Neural cell (in vitro differentiated cells): Measurements from ENCODE around the gene PDE8A. TPM values are rescaled to one million over a fixed set of nuclear protein-coding genes. Genes with fewer than 3 reads are reported as not detected.

Experiments used
- H2AFZ ChIP-seq: fragments of 200-600, 300-800 bp; sonication (generic), shearing (Covaris generic); 2 replicates; pipeline ENCODE4 v1.6.0; 2014; ENCODE audit warnings: low read depth, mild to moderate bottlenecking, antibody characterized with exemption, low read length, moderate library complexity
- H3F3A ChIP-seq: fragments of 200-600 bp; shearing (Covaris generic); 2 replicates; pipeline ENCODE4 v1.6.1; 2016; ENCODE audit warnings: mild to moderate bottlenecking, moderate library complexity, mixed read lengths, antibody characterized with exemption, low read length; ENCODE audit not compliant: insufficient read depth, poor library complexity, severe bottlenecking
- H3K27ac ChIP-seq: fragments of 200-600, 300-800 bp; sonication (generic), shearing (Covaris generic); 2 replicates; pipeline ENCODE4 v1.5.1; 2014; ENCODE audit warnings: mild to moderate bottlenecking, low read length, moderate library complexity
- H3K27me3 ChIP-seq: fragments of 300-800, 200-600 bp; sonication (generic), shearing (Covaris generic); 2 replicates; pipeline ENCODE4 v1.6.0; 2014; ENCODE audit warnings: mild to moderate bottlenecking, low read depth, low read length, moderate library complexity; ENCODE audit not compliant: insufficient read depth
- H3K36me3 ChIP-seq: fragments of 300-800, 200-600 bp; sonication (generic), shearing (Covaris generic); 2 replicates; pipeline ENCODE4 v1.5.1; 2014; ENCODE audit warnings: mild to moderate bottlenecking, antibody characterized with exemption, low read length, moderate library complexity; ENCODE audit not compliant: insufficient read depth
- H3K4me2 ChIP-seq: fragments of 300-800, 200-600 bp; sonication (generic), shearing (Covaris generic); 2 replicates; pipeline ENCODE4 v1.6.0; 2014; ENCODE audit warnings: mild to moderate bottlenecking, low read length
- H3K4me3 ChIP-seq: fragments of 300-800, 200-600 bp; sonication (generic), shearing (Covaris generic); 2 replicates; pipeline ENCODE4 v1.5.1; 2014; ENCODE audit warnings: mild to moderate bottlenecking, low read length, moderate library complexity
- H3K79me2 ChIP-seq: fragments of 200-600 bp; shearing (Covaris generic); replicated peaks from 2 replicates; pipeline ENCODE4 v1.6.0; 2014; ENCODE audit warnings: mild to moderate bottlenecking, low read length, moderate library complexity; ENCODE audit not compliant: insufficient read depth
- H3K9ac ChIP-seq: fragments of 300-800, 200-600 bp; sonication (generic), shearing (Covaris generic); 2 replicates; pipeline ENCODE4 v1.6.1; 2016; ENCODE audit warnings: mild to moderate bottlenecking, low read length, mixed read lengths
- H3K9me2 ChIP-seq: fragments of 200-600 bp; shearing (Covaris generic); 2 replicates; pipeline ENCODE4 v1.6.1; 2016; ENCODE audit warnings: mild to moderate bottlenecking, low read length, mixed read lengths; ENCODE audit not compliant: insufficient read depth
- H3K9me3 ChIP-seq: fragments of 200-600, 300-800 bp; sonication (generic), shearing (Covaris generic); 2 replicates; pipeline ENCODE4 v1.6.1; 2016; ENCODE audit warnings: mild to moderate bottlenecking, mixed run types, low read length, moderate library complexity, mixed read lengths
- H4K20me1 ChIP-seq: fragments of 200-600 bp; shearing (Covaris generic); 2 replicates; pipeline ENCODE4 v1.6.1; 2016; ENCODE audit warnings: mild to moderate bottlenecking, mixed run types; ENCODE audit not compliant: insufficient read depth
- EP300 ChIP-seq: fragments of 450-650 bp; conservative IDR thresholded peaks from 2 replicates; pipeline ENCODE4 v1.6.1; 2014; ENCODE audit warnings: antibody characterized with exemption, mild to moderate bottlenecking, moderate library complexity; ENCODE audit not compliant: poor library complexity, severe bottlenecking
- EZH2 ChIP-seq: fragments of 200-600, 300-800 bp; shearing (Covaris generic), sonication (generic); IDR thresholded peaks from 2 replicates; pipeline ENCODE4 v1.6.1; 2014; ENCODE audit warnings: antibody characterized with exemption, low read length, borderline replicate concordance, mild to moderate bottlenecking; ENCODE audit not compliant: insufficient read depth, poor library complexity, severe bottlenecking
- MXI1 ChIP-seq: fragments of 450-650 bp; conservative IDR thresholded peaks from 2 replicates; pipeline ENCODE4 v1.6.1; 2014; ENCODE audit warnings: antibody characterized with exemption, mild to moderate bottlenecking; ENCODE audit not compliant: poor library complexity, severe bottlenecking
- POLR2AphosphoS5 ChIP-seq: IDR thresholded peaks from 2 replicates; pipeline ENCODE4 v1.6.1; 2012
- RAD21 ChIP-seq: fragments of 450-650 bp; conservative IDR thresholded peaks from 2 replicates; pipeline ENCODE4 v1.6.1; 2014; ENCODE audit warnings: antibody characterized with exemption, mild to moderate bottlenecking, moderate library complexity
- REST ChIP-seq: IDR thresholded peaks from 2 replicates; pipeline ENCODE4 v1.6.1; 2012; ENCODE audit warnings: borderline replicate concordance
- SMC3 ChIP-seq: fragments of 450-650 bp; conservative IDR thresholded peaks from 2 replicates; pipeline ENCODE4 v1.6.1; 2014; ENCODE audit warnings: antibody characterized with exemption, mild to moderate bottlenecking, moderate library complexity; ENCODE audit not compliant: poor library complexity
- TAF1 ChIP-seq: IDR thresholded peaks from 2 replicates; pipeline ENCODE4 v1.6.1; 2012; ENCODE audit warnings: low read depth
- polyA plus RNA-seq: library from polyadenylated mRNA; depleted of rRNA; stranded (reverse); fragments of >200 nt; gene quantifications from 2 replicates; pipeline ENCODE4 v1.2.3, GENCODE V29; 2014
- TF ChIP-seq, protein P1 (sequence below): fragments of 450-650 bp; IDR thresholded peaks from 2 replicates; pipeline ENCODE4 v1.5.1; 2014; ENCODE audit warnings: antibody characterized with exemption, mild to moderate bottlenecking, moderate library complexity; ENCODE audit not compliant: poor library complexity, severe bottlenecking

The PDE8A gene
- polyA plus RNA-seq, 1 donor from 2014 or later, result 13.2 TPM

DNA sequence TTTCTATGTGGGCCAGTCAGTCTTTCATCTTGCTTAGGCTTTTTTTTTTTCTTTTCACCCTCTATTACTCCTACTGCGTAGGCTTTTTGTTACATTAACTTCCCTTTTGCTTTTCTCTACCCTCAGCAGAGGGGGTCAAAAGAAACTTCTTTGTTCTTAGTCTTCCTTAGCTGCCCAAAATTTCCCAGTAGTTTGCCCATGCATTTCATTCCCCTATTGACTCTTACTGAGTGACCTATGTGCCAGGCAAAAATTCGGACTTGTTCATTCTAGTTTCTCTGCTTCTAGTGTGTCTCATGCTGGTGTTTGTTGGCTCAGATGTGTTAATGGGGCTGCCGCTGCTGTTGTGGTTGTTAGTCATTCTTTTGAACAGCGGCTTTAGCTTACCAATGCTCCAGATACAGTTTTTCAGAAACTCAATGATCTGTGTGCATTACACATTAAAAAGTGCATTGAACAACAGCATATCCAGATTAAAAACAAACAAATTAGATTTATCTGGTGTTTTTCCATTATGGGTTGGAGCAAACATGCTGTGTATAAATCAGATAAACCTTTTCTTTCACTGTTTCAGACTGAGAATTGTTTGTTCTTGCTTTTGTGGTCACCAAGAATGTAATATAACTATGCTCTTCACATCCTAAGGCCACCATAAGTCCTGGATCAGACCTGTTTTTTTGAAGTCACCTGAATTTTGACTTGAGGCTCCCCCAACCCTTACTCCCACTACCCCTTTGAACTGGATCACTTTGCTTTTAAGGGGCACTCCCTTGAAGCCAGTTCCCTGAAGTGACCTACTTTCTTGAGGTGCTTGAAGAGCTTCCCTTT, 43.1 kb downstream of the PDE8A start:
- no peaks in the 10 kb centered on the region for H3F3A ChIP-seq
- no peaks in the 10 kb centered on the region for H3K27me3 ChIP-seq
- H2AFZ ChIP-seq, result no peak overlapping the region
- H3K79me2 ChIP-seq, result no peaks in the 10 kb centered on the region
- no peak overlapping the region for H3K4me3 ChIP-seq
- TF ChIP-seq POLR2AphosphoS5 (no peak), MXI1 (no peak), EZH2 (no peak), SMC3 (no peak), TAF1 (no peak), RAD21 (no peak), EP300 (no peak), REST (no peak)
- TF ChIP-seq, protein P1, sequence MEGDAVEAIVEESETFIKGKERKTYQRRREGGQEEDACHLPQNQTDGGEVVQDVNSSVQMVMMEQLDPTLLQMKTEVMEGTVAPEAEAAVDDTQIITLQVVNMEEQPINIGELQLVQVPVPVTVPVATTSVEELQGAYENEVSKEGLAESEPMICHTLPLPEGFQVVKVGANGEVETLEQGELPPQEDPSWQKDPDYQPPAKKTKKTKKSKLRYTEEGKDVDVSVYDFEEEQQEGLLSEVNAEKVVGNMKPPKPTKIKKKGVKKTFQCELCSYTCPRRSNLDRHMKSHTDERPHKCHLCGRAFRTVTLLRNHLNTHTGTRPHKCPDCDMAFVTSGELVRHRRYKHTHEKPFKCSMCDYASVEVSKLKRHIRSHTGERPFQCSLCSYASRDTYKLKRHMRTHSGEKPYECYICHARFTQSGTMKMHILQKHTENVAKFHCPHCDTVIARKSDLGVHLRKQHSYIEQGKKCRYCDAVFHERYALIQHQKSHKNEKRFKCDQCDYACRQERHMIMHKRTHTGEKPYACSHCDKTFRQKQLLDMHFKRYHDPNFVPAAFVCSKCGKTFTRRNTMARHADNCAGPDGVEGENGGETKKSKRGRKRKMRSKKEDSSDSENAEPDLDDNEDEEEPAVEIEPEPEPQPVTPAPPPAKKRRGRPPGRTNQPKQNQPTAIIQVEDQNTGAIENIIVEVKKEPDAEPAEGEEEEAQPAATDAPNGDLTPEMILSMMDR, result no peak
- H3K4me2 ChIP-seq, result no peak overlapping the region
- no peaks in the 10 kb centered on the region for H4K20me1 ChIP-seq
- no peaks in the 10 kb centered on the region for H3K9me2 ChIP-seq
- H3K9me3 ChIP-seq, result no peaks in the 10 kb centered on the region
- no peaks in the 10 kb centered on the region for H3K36me3 ChIP-seq
- H3K9ac ChIP-seq, result no peak overlapping the region
- no peak overlapping the region for H3K27ac ChIP-seq

DNA sequence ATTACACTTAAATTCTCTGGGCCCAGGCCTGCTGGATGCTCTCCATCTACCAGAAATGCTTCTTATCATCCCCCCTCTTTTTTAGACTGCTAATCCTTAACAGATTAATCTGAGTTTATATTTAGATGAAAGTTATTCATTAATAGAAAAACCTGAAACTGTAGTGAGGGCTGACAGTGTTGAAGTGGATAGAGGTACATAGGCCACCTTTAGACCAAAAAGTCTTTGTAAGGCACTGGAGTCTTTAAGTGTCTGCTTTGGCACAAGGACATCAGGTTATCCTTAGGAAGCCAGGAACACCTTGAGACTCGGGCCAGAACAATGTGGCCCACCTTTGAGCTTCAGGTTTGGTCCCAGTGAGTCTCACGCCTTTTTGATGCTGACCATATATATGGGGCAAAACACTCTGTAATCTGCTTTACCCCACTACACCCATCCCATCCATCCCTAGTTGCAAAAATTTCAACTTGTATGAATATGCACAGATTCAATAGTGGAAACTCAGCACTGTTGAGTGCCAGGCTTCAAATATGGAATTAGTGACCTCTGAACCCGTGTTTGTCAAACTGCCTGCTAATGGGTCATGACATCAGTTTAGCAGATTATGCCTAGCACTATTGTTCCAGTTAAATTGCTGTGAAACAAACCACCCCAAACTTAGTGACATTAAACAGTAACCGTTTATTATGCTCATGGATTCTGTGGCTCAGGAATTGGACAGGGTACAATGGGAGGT, 44.0 kb downstream of the PDE8A start:
- H3K4me3 ChIP-seq, result no peak overlapping the region
- no peak overlapping the region for H3K4me2 ChIP-seq
- H2AFZ ChIP-seq, result no peak overlapping the region
- H3K9me3 ChIP-seq, result no peaks in the 10 kb centered on the region
- no peak for TF ChIP-seq REST
- no peak for TF ChIP-seq RAD21
- no peak for TF ChIP-seq MXI1
- no peak for TF ChIP-seq POLR2AphosphoS5
- H3K9ac ChIP-seq, result no peak overlapping the region
- H3K36me3 ChIP-seq, result no peaks in the 10 kb centered on the region
- H4K20me1 ChIP-seq, result no peaks in the 10 kb centered on the region
- H3K27me3 ChIP-seq, result no peaks in the 10 kb centered on the region
- H3F3A ChIP-seq, result no peaks in the 10 kb centered on the region
- no peaks in the 10 kb centered on the region for H3K79me2 ChIP-seq
- no peak overlapping the region for H3K27ac ChIP-seq
- no peaks in the 10 kb centered on the region for H3K9me2 ChIP-seq
